MM.1S (cell line): Measurements from ENCODE around the gene COL25A1.

Experiments used
- EZH2 ChIP-seq: fragments of 300-600 bp; sonication (generic); optimal IDR thresholded peaks from 2 replicates; pipeline ENCODE3; 2017; ENCODE audit warnings: low read depth, mild to moderate bottlenecking, antibody characterized with exemption, low read length, mixed read lengths
- EZH2phosphoT487 ChIP-seq: fragments of 300-600 bp; sonication (generic); IDR thresholded peaks from 2 replicates; pipeline ENCODE4 v1.6.1; 2018; ENCODE audit warnings: antibody characterized with exemption, low read length
- TF ChIP-seq, protein P1 (sequence below): fragments of 300-600 bp; sonication (generic); IDR thresholded peaks from 2 replicates; pipeline ENCODE4 v1.5.1; 2016; ENCODE audit warnings: antibody characterized with exemption, low read length, mixed read lengths

DNA sequence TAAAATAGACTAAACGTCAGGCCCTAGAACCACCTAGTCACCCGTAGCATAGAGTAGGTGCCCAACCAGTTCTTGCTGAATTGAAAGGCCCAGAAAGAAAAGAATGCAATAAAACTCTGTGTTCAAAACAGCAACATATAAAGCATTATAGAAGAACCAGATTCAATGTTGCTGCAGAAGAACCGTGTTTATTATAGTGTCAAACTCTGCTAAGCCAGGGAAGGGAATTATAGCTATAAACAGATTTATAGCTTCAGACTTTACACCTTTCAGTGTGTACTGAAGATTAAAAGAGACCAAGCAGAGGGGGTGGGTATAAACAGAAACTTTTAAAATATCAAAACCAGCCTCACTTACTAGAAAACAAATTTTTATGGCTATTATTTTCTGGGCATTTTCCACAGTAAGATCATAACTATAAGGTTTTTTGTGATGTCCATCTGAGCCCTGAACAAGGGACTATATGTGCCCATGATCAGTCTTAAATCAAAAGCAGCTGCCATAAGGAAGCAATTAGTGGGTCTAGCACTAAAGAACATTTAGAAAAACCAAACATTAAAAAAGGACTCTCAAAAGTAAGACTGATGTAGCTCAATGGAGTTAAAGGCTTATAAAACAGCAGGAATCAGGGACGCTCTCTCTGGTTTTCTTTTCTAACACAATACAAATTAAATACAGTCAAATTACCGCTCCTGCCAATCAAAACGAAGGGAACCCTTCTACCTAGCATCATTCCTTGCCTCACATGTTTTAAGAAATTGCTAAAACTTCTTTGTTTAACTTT, 319.9 kb downstream of the COL25A1 start:
- TF ChIP-seq, protein P1, sequence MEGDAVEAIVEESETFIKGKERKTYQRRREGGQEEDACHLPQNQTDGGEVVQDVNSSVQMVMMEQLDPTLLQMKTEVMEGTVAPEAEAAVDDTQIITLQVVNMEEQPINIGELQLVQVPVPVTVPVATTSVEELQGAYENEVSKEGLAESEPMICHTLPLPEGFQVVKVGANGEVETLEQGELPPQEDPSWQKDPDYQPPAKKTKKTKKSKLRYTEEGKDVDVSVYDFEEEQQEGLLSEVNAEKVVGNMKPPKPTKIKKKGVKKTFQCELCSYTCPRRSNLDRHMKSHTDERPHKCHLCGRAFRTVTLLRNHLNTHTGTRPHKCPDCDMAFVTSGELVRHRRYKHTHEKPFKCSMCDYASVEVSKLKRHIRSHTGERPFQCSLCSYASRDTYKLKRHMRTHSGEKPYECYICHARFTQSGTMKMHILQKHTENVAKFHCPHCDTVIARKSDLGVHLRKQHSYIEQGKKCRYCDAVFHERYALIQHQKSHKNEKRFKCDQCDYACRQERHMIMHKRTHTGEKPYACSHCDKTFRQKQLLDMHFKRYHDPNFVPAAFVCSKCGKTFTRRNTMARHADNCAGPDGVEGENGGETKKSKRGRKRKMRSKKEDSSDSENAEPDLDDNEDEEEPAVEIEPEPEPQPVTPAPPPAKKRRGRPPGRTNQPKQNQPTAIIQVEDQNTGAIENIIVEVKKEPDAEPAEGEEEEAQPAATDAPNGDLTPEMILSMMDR: no peak
- no peak for TF ChIP-seq EZH2
- no peak for TF ChIP-seq EZH2phosphoT487
